ENCODE measurements around the gene RAPGEF2.
A peak's percentile ranks its signal among the peaks of the same experiment; 100 is the strongest.

The RAPGEF2 gene

GRCh38 chr4:159379836-159380235 lies 277.0 kb downstream of the RAPGEF2 start:
- DNase-seq, result no peak

DNA sequence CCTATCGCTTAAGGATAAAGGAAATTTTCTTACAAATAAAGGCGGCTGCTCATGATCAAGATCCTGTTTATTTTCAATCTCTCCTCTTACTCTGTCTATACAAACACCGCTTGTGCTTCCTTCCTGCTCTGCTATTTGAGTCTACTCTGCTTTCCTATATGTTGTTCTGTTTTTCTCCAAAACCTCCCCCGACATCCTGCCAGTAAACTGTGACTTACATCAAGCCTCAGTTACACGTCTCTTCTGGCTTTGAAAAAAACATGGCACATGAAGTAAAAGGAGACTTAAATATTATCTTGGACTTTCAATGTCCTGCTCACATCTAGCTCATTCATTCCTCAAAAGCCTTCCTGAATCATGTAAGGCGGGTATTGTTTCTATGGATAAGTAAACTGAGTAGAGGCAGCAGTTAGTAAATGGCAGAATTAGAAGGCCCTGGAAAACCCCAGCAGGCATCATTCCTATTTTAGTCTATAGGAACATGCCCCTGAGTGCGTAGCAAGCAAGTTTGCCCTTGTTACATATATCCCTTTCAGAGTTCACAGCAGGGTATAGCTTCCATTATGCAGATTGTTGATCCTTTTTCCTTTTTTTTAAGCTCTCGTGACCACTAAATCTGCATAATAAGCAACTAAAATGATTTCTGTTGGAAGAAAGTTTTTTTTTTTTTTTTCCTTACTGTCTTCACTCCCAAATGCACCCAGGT lies 280.1 kb downstream of the RAPGEF2 start:
- no peak for DNase-seq

GRCh38 chr4:159383562-159383931 lies 280.7 kb downstream of the RAPGEF2 start:
- DNase-seq, result no peak

DNA sequence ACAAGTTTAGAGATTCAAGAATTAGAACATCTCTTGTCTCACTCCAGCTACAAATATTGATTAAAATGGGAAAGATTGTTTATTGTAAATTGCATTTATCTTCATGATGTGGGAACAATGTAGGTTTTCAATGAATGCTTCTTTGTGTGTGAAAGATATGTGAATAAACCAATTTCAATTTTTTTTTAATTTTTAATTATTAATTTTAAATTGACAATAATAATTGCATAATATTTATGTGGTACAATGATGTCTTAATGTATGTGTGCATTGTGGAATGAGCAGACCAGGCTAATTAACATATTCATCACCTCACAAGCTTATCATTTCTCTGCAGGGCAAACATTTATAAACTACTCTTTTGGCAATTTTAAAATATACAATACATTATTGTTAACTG lies 281.1 kb downstream of the RAPGEF2 start:
- no peak for DNase-seq

DNA sequence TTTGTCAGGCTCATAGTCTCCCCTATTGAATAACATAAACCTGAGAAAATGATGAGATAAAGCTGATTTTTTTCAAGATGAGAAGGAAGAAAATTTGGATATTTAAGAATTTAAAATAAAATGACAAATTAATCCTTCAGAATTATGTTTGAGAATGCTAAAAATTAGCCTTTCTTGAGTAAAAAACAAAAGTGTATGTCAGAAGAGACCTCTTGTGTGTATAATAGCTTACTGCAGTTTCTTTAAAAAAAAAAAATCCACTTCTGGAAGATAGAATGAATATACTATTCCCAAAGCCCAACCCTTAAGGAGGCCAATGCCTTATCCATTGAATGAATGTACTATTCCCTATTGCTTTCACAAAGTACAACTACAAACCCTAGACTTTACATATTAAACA lies 281.8 kb downstream of the RAPGEF2 start:
- no peak for DNase-seq

GRCh38 chr4:159386620-159387019 lies 283.7 kb downstream of the RAPGEF2 start:
- no peak for DNase-seq

GRCh38 chr4:159389756-159390155 lies 286.9 kb downstream of the RAPGEF2 start:
- DNase-seq, result no peak

GRCh38 chr4:159390648-159391047 lies 287.8 kb downstream of the RAPGEF2 start:
- DNase-seq, result no peak

GRCh38 chr4:159395693-159396092 lies 292.8 kb downstream of the RAPGEF2 start:
- no peak for DNase-seq

DNA sequence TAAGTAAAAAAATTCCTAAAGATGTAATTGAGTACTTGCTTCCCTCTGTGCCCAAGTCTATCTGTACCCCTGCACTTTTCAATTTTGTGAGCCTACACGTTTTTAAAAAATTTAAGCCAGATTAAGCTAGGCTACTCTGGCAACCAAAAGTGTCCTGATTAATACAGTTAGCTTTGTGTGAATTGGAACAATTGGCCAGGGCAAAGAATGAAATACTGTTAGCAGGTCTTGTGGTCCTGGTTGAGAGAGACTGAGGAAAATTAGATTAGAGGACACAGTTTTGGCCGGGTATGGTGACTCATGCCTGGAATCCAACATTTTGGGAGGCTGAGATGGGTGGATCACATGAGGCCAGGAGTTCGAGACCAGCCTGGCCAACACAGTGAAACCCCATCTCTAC lies 293.3 kb downstream of the RAPGEF2 start:
- DNase-seq, result no peak

DNA sequence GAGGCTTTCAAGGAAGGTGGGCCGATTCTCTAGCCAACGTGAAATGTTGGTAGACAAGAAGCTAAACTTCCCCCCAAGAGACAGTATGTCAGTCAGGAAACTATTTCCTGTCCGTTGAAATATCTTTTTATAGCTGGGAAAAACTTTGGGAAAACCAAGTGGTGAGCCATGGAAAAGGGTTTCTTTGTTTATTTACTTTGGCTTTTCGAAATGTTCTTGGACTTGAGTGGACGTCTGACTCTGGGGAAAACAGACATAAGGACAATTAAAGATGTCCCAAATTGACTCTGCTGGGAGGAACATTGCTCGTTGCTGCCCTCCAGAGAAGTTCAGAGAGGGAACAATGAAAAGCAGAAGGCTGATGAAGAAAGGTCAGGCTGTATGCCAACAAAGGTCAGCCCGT lies 295.4 kb downstream of the RAPGEF2 start:
- no peak for DNase-seq

DNA sequence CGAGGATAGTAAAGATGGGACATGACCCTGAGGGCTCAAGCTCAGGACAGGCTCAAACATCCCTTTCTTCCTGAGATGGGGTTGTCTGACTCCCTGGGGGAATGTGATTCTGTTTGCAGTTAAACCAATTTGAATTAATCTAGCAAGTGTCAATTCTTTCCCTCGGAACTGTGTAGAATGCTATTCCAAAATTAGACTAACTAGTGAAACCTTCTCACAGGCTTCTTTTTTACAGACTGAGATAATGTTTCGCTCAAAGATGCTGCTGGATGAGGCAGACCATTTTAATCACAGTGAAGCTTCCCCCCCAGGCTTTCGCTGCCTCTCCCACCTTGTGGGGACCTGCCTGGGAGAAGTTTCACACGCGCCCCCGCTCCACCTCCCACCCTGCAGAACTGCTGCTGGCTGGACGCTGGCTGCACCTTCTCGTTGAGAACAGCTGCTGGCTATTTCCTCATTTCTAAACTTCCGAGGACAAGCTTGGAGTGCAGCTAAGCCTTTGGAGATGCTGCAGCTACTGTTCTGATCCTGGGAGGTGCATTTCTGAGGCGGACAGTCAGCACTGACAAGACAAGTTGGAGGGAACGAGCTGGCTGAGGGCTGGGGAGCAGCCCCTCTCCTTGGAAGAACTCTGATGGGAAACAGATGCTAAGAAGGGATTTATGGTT lies 297.8 kb downstream of the RAPGEF2 start:
- DNase-seq, result peak; percentile 23

GRCh38 chr4:159401226-159401712 lies 298.4 kb downstream of the RAPGEF2 start:
- DNase-seq, result peak; percentile 17

GRCh38 chr4:159401791-159402380 lies 299.0 kb downstream of the RAPGEF2 start:
- no peak for DNase-seq

All from suppressor macrophage treated with lipopolysaccharide for 4 hours (primary cell).